ENCODE results near the gene ARHGAP33.

The ARHGAP33 gene, protein sequence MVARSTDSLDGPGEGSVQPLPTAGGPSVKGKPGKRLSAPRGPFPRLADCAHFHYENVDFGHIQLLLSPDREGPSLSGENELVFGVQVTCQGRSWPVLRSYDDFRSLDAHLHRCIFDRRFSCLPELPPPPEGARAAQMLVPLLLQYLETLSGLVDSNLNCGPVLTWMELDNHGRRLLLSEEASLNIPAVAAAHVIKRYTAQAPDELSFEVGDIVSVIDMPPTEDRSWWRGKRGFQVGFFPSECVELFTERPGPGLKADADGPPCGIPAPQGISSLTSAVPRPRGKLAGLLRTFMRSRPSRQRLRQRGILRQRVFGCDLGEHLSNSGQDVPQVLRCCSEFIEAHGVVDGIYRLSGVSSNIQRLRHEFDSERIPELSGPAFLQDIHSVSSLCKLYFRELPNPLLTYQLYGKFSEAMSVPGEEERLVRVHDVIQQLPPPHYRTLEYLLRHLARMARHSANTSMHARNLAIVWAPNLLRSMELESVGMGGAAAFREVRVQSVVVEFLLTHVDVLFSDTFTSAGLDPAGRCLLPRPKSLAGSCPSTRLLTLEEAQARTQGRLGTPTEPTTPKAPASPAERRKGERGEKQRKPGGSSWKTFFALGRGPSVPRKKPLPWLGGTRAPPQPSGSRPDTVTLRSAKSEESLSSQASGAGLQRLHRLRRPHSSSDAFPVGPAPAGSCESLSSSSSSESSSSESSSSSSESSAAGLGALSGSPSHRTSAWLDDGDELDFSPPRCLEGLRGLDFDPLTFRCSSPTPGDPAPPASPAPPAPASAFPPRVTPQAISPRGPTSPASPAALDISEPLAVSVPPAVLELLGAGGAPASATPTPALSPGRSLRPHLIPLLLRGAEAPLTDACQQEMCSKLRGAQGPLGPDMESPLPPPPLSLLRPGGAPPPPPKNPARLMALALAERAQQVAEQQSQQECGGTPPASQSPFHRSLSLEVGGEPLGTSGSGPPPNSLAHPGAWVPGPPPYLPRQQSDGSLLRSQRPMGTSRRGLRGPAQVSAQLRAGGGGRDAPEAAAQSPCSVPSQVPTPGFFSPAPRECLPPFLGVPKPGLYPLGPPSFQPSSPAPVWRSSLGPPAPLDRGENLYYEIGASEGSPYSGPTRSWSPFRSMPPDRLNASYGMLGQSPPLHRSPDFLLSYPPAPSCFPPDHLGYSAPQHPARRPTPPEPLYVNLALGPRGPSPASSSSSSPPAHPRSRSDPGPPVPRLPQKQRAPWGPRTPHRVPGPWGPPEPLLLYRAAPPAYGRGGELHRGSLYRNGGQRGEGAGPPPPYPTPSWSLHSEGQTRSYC

DNA sequence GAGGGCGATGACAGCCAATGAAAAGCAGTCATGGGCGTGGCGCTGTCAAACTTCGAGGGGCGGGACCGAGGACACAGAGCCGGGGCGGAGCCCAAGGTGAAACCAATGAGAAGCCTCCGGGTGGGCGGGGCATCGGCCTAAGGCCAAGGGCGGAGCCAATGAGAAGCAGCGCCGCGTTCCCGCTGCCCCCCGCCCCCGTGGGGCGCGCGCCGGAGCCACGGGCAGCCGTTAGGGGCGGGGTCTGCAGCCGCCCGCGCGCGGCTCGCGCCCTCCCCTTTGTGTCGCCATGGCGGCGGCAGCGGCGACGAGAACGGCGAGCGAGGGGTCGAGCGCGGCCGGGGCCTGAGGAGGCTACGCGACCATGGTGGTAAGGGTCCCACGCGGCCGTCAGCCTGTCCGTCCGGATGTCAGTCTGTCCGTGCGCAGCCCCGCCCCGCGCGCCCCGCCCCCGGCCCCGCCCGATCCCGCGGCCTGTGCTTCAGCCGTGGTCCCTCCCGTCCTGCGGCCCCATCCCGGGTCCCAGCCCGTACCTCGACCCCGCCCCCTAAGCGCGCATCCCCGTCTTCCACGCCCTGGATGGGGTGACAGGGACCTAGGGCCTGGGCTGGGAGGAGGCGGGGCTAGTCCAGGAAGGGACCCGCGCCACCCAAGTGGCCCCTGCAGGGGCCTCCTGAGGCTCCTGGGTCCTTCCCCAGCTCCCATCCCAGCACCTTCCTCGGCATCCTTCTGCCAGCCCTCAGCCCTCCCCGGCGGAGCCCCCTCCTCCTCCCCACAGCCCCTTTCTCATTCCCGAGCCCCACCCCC is at the start of gene ARHGAP33:
Gene ARHGAP33 (plus strand): TSS at position 267 of the 804 bp plus-strand sequence. CDS start 95 bp downstream, at position 362.
- DNase-seq (ENCODE audit: low spot score): peak; percentile 98

DNA sequence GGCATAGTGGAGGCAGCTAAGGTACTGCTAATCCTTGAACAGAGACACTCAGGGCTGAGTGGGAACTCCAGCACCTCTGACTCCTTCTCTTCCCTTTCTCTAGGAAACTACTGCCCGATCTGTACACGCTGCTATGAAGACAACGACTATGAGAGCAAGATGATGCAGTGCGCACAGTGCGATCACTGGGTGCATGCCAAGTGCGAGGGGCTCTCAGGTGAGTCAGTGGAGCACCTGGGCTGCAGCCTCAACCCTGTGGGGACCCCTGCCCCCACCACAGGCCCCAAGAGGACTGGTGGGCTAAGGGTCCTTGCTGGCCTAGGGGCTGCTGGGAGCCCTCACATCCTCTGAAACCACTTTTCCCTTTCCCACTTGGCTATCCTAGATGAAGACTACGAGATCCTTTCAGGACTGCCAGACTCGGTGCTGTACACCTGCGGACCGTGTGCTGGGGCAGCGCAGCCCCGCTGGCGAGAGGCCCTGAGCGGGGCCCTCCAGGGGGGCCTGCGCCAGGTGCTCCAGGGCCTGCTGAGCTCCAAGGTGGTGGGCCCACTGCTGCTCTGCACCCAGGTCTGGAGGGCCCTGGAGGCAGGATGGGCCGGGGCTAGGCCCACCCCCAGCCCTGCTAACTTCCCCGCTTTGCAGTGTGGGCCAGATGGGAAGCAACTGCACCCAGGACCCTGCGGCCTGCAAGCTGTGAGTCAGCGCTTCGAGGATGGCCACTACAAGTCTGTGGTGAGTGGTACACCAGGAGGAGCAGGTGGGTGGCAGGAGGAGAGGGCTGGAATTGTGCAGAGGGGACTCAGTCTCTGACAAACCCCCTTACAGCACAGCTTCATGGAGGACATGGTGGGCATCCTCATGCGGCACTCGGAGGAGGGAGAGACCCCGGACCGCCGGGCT is 48.1 kb upstream of the ARHGAP33 start:
- no peak for DNase-seq (ENCODE audit: low spot score)

DNA sequence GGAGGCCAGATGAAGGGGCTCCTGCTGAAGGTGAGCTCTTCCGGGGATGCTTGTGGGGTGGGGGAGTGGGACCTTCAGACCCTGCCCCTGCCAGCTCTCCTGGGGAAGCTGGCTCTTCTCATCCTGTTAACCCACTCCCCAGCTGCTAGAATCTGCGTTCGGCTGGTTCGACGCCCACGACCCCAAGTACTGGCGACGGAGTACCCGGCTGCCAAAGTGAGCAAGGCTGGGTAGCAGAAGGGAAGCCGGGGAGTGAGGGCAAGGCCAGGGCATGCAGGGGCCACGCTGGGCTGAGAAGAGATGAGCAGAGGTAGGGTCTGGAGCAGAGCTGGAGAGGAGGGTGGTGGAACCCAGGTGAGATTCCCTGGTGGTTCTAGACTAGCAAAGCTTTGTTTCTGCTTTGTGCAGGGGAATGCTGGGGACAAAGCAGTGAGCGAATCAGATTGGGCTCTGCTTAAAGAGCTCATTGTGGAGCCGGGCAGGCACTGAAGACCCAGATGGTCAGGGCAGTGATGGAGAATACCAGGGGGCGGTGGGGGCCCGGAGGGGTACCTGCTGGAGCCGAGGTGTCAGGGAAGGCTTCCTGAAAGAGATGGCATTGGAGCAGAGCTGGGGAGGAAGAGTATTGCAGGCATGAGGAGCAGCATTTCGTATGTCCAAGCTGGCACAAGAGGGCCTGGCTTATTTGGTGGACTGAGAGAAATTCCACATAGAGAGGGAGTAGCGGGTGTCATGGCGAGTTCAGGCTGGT is 47.2 kb upstream of the ARHGAP33 start:
- no peak for DNase-seq (ENCODE audit: low spot score)

DNA sequence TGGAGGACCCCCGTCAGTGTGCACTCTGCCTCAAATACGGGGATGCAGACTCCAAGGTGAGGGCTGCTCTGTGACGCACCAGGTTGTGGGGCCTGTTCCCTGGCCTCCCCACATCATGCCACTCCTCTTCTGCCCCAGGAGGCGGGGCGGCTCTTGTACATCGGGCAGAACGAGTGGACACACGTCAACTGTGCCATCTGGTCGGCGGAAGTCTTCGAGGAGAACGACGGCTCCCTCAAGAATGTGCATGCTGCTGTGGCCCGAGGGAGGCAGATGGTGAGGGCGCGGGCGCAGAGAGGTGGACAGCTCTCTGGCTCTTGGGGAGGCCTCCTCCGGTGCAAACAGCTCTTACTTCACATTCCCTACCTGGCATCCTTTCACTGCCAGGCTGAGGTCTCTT is 46.3 kb upstream of the ARHGAP33 start:
- no peak for DNase-seq (ENCODE audit: low spot score)

DNA sequence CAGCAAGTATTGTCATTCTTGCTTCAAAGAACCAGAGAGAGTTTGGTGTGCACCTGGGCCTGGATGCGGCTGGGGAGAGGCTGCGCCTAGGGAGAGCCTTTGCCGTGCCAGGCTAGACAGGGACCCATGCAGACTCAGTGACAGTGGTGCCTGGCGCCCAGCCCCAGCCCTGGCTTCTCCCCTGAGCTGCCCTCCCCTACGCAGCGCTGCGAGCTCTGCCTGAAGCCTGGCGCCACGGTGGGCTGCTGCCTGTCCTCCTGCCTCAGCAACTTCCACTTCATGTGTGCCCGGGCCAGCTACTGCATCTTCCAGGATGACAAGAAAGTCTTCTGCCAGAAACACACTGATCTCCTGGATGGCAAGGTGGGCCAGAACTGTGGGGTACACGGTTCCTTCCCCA is 45.6 kb upstream of the ARHGAP33 start:
- DNase-seq (ENCODE audit: low spot score): no peak

DNA sequence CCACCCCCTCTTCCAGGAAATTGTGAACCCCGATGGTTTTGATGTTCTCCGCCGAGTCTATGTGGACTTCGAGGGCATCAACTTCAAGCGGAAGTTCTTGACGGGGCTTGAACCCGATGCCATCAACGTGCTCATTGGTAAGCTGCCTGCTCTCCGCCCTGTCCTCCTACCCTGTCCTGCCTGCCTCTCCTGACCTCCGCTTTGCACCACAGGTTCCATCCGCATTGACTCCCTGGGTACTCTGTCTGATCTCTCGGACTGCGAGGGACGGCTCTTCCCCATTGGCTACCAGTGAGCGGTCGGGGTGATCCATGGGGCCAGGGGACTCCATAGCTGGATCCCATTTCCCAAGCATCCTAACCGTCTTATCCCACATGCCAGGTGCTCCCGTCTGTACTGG is 45.0 kb upstream of the ARHGAP33 start:
- DNase-seq (ENCODE audit: low spot score): no peak

DNA sequence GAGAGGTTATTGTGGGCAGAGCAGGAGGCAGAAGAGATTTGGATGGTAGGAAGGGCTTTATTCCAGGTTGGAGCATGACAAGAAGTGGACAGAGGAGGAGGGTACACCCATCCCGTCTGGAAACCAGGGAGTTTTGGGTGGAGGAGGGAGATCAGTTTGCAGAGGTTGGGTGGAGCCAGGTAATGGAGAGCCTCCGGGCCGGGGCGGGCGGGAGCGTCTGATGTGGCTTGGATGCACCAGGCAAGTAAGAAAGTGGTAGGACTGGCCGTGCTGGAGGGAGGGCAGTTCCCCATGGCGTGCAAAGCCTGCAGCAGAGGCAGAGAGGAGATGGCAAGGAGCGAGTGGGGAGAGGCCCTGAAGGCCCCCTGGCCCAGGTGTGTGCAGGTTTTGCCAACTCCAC is 44.0 kb upstream of the ARHGAP33 start:
- peak; percentile 67 for DNase-seq (ENCODE audit: low spot score)

DNA sequence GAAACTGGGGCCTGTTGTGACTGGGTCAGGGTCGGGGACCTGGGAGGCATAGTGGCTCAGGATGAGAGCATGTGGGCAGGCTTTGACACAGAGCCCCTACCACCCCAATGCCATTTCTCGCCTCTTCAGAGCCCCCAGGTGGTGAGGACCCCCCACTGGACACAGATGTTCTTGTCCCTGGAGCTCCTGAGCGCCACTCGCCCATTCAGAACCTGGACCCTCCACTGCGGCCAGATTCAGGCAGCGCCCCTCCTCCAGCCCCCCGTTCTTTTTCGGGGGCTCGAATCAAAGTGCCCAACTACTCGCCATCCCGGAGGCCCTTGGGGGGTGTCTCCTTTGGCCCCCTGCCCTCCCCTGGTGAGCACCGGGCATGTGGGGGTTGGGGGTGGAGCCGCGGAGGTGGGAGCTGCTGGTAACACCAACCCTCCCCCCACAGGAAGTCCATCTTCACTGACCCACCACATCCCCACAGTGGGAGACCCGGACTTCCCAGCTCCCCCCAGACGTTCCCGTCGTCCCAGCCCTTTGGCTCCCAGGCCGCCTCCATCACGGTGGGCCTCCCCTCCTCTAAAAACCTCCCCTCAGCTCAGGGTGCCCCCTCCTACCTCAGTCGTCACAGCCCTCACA is 43.5 kb upstream of the ARHGAP33 start:
- DNase-seq (ENCODE audit: low spot score): no peak

DNA sequence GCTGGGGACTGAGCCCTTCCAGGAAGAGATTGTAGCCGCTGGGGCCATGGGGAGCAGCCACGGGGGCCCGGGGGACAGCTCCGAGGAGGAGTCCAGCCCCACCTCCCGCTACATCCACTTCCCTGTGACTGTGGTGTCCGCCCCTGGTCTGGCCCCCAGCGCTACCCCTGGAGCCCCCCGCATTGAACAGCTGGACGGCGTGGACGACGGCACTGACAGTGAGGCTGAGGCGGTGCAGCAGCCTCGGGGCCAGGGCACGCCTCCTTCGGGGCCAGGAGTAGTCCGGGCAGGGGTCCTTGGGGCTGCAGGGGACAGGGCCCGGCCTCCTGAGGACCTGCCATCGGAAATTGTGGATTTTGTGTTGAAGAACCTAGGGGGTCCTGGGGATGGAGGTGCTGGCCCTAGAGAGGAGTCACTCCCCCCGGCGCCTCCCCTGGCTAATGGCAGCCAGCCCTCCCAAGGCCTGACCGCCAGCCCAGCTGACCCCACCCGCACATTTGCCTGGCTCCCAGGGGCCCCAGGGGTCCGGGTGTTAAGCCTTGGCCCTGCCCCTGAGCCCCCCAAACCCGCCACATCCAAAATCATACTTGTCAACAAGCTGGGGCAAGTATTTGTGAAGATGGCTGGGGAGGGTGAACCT is 42.7 kb upstream of the ARHGAP33 start:
- DNase-seq (ENCODE audit: low spot score): no peak

DNA sequence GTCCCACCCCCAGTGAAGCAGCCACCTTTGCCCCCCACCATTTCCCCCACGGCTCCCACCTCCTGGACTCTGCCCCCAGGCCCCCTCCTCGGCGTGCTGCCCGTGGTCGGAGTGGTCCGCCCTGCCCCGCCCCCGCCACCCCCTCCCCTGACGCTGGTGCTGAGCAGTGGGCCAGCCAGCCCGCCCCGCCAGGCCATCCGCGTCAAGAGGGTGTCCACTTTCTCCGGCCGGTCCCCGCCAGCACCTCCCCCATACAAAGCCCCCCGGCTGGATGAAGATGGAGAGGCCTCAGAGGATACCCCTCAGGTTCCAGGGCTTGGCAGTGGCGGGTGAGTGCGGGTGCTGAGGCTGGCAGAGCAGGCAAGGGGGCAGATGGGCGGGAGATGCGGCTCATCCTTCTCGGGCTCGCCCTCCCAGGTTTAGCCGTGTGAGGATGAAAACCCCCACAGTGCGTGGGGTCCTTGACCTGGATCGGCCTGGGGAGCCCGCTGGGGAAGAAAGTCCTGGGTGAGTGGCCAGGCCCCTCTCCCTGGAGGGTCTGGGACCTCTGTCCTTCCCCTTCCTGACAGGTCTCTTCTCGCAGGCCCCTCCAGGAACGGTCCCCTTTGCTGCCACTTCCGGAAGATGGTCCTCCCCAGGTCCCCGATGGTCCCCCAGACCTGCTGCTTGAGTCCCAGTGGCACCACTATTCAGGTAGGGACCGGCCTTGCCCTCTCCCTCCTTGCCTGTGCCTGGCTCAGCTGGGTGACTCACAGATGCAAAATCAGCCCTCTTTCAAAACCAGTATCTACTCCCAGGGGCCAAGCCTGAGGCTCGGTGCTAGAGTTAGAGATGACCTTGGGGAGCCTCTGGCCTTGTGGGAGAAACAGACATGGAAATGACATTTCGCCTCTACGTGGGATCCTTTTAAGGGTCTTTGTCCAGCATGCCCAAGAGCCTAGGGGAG is 41.9 kb upstream of the ARHGAP33 start:
- no peak for DNase-seq (ENCODE audit: low spot score)

DNA sequence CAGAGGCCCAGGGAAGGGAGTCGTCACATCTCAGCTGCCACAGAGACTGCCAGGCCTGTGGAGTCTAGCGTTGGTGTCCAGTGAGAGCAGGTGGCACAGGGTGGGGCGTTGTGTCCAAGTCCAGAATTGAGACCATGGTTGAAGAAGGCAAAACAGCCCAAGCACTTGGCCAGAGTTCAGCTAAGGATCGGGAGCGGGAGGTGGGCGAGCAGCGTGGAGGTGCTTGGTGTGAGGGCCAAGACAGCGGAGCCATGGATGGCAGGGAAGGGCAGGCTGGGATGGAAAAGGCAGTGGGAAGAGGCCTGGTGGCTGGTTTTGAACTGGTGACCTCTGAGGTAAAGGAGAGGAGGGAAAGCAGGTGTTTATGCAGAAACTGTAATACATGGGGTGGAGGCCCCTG is 41.1 kb upstream of the ARHGAP33 start:
- DNase-seq (ENCODE audit: low spot score): no peak

DNA sequence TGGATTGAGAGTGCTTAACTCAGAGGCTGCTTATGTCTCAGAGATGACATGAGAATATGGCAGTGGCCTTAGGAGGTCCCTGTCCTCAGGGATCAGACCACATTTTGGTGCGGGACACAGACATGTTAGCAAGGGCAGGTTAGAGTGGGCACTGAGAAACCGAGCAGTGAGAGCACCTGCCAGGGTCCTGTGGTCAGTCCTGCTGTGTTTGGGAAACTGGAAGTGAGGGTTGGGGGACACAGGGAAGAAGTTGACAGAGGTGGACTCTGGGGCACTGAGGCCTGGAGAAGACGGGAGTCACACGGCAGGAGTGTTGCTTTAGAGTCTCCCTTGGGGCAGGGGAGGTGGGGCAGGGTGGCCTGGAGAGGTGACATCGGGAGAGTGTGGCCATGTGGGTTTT is 40.5 kb upstream of the ARHGAP33 start:
- DNase-seq (ENCODE audit: low spot score): no peak

DNA sequence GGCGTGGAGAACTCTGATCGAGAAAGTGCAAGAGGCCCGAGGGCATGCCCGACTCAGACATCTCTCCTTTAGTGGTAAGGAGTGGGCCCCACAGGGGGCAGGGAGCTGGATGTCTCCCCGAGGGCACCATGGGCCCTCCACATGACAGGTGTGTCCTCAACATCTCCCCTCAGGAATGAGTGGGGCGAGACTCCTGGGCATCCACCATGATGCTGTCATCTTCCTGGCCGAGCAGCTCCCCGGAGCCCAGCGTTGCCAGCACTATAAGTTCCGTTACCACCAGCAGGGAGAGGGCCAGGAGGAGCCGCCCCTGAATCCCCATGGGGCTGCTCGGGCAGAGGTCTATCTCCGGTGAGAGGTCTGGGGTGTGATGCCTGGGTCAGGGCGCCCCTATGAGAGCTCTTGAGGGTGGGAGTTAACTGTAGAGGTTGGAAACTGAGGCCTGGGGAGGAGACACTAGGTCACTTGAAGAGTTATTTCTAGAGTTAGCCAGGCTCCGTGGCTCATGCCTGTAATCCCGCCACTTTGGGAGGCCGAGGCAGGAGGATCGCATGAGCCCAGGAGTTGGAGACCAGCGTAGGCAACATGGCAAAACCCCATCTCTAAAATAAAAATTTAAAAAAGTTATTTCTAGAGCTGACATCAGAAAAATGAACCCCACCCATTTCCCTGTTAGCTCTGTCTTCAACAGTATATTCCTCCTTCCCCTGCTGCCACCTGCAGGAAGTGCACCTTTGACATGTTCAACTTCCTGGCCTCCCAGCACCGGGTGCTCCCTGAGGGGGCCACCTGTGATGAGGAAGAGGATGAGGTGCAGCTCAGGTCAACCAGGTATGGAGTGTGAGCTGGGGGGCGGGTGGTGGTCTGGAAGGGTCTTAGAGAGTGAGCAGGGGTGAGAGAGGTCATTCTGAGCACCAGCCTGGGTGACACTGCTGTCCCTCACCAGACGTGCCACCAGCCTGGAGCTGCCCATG is 38.2 kb upstream of the ARHGAP33 start:
- no peak for DNase-seq (ENCODE audit: low spot score)

DNA sequence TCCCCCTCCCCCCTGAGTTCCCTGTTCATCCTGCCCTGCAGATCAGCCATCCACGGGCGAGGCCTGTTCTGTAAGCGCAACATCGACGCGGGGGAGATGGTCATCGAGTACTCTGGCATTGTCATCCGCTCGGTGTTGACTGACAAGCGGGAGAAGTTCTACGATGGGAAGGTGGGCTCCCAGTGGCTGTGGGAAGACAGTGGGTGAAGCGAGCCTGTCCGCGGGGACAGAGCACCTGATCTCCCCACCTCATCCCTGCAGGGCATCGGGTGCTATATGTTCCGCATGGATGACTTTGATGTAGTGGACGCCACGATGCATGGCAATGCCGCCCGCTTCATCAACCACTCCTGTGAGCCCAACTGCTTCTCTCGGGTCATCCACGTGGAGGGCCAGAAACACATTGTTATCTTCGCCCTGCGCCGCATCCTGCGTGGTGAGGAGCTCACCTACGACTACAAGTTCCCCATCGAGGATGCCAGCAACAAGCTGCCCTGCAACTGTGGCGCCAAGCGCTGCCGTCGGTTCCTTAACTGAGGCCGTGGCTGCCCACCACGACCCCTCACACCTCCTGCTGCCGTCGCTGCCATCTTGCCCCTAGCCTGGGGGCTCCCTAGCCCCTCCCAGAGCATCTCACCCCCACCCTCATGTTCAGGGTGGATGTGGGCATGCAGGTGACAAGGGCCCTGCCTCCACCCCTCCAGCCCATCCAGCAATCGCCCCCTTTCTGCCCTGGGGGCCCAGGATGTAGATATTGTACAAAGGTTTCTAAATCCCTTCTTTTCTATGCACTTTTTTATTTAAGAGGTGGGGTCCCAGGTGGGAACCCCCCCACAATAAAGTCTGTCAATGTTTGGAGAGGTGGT is 37.1 kb upstream of the ARHGAP33 start:
- DNase-seq (ENCODE audit: low spot score): no peak

DNA sequence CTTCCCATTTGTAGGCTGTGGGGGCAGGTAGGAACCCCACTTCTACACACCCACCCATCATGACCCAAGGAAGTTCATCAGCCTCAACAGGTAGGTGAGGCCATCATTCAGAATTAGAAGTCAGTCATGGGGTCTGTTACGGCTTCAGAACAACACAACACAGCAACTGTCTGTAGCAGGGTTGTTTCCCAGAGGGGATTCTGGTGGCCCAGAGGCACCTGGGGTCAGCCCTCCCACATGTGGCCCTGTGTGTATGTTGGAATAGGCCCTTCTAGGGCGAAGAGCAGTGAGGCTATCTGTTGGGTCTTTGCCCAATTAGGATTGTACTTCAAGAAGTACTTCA is 36.5 kb upstream of the ARHGAP33 start:
- DNase-seq (ENCODE audit: low spot score): no peak

All from SW480 (cell line).